ENCODE measurements around the gene GPR183.
"Not testable (repeated sequence)": the region's sequence is repeated elsewhere in the genome, so short reads cannot be mapped to it uniquely, and the experiment has no call there.

The GPR183 gene

GRCh38 chr13:99257291-99257690 is 49.9 kb downstream of the GPR183 start:
- no peak overlapping the region for H3K4me3 ChIP-seq (ENCODE audit: low read depth, low read length)
- no peak for TF ChIP-seq CTCF (IDR thresholded peaks at IDR 0.05; ENCODE audit: control insufficient read depth, extremely low read depth, insufficient read depth)
- DNase-seq (ENCODE audit: low read depth): no peak

- DNase-seq (ENCODE audit: low read depth): no peak
- TF ChIP-seq CTCF (IDR thresholded peaks at IDR 0.05; ENCODE audit: control insufficient read depth, extremely low read depth, insufficient read depth): no peak
- no peak overlapping the region for H3K4me3 ChIP-seq (ENCODE audit: low read depth, low read length)
Measured at GRCh38 chr13:99256709-99257108, 50.5 kb downstream of the GPR183 start.

- TF ChIP-seq CTCF (IDR thresholded peaks at IDR 0.05; ENCODE audit: control insufficient read depth, extremely low read depth, insufficient read depth): no peak
- no peak for DNase-seq (ENCODE audit: low read depth)
- no peak overlapping the region for H3K4me3 ChIP-seq (ENCODE audit: low read depth, low read length)
Measured at GRCh38 chr13:99256283-99256682, 50.9 kb downstream of the GPR183 start.

DNA sequence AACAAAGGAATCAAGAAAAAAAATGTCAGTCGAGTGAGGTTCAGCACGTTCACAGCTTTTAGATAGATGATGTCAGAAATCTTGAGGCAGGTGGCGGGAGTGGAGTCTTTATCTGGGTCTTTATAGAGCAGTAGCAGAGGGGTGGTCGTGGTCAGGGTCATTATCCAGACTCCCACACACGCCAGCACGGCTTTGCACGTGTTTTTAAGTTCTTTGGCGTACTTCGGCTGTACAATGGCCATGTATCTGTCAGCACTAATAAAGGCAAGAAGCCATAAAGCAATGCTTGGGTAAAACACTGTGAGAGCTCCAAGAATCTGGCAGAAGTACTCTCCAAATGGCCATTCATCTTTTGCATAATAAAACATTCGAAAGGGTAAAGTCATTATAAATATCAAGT is 51.9 kb downstream of the GPR183 start:
- no peak for DNase-seq (ENCODE audit: low read depth)
- no peak for TF ChIP-seq CTCF (IDR thresholded peaks at IDR 0.05; ENCODE audit: control insufficient read depth, extremely low read depth, insufficient read depth)
- H3K4me3 ChIP-seq (ENCODE audit: low read depth, low read length): no peak overlapping the region

GRCh38 chr13:99254830-99255229 is 52.4 kb downstream of the GPR183 start:
- H3K4me3 ChIP-seq (ENCODE audit: low read depth, low read length): no peak overlapping the region
- DNase-seq (ENCODE audit: low read depth): no peak
- TF ChIP-seq CTCF (IDR thresholded peaks at IDR 0.05; ENCODE audit: control insufficient read depth, extremely low read depth, insufficient read depth): no peak

DNA sequence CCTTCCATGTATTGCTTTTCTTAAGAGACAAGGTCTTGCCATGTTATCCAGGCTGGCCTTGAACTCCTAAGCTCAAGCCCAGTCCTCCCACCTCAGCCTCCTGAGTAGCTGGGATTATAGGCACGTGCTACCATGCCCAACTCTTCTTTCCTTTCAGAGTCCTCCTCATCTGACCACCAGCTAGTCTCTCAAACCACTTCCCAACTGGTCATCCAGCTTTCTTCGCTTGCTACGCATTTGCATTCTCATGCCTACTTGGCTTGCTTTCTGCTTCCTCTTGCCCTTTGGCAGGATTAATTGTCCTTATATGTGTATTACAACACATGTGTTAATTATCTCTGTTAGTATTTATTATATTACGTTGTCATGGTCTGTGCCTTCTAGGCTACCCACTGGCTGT is 55.3 kb downstream of the GPR183 start:
- no peak overlapping the region for H3K4me3 ChIP-seq (ENCODE audit: low read depth, low read length)
- no peak for DNase-seq (ENCODE audit: low read depth)
- TF ChIP-seq CTCF (IDR thresholded peaks at IDR 0.05; ENCODE audit: control insufficient read depth, extremely low read depth, insufficient read depth): no peak

- DNase-seq (ENCODE audit: low read depth): no peak
- TF ChIP-seq CTCF (IDR thresholded peaks at IDR 0.05; ENCODE audit: control insufficient read depth, extremely low read depth, insufficient read depth): no peak
- no peak overlapping the region for H3K4me3 ChIP-seq (ENCODE audit: low read depth, low read length)
Measured at GRCh38 chr13:99250982-99251825, 56.0 kb downstream of the GPR183 start.

- not testable (repeated sequence) for H3K4me3 ChIP-seq (ENCODE audit: low read depth, low read length); DNase-seq (ENCODE audit: low read depth)
Measured at GRCh38 chr13:99249606-99250005, 57.6 kb downstream of the GPR183 start.

DNA sequence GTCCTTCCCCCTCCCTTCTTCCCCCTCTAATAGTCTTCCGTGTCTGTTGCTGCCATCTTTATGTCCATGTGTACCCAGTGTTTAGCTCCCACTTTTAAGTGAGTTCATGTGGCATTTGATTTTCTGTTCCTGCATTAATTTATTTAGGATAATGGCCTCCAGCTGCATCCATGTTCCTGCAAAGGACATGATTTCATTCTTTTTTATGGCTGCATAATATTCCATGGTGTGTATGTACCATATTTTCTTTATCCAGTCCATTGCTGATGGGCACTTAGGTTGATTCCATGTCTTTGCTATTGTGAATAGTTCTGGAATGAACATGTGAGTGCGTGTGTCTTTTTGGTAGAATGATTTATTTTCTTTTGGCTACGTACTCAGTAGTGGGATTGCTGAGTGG is 58.0 kb downstream of the GPR183 start:
- not testable (repeated sequence) for DNase-seq (ENCODE audit: low read depth); H3K4me3 ChIP-seq (ENCODE audit: low read depth, low read length)

Data from LNCaP clone FGC (cell line).